ENCODE results near the gene GJA3.

DNA sequence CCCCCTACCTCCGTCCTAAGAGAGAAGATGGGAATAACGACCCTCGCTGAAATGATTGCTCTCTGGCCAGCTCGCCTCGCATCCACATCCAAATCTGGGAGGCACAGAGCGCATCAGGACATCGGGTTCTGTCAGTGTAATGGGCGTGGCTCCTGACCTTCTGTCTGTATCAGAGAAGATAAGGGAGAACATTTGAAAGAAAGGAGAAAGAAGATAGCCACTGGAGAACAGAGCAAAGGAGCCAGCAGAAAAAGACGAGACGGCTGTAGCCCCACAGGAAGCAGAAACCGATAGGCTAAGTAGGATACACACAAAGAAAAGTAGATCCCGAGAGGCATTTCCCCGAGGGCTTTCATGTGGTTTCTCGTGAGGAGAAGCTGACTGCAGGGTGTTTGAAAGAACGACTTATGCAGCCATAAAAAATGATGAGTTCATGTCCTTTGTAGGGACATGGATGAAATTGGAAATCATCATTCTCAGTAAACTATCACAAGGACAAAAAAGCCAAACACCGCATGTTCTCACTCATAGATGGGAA lies 45.9 kb upstream of the GJA3 start:
- TF ChIP-seq, protein P1, sequence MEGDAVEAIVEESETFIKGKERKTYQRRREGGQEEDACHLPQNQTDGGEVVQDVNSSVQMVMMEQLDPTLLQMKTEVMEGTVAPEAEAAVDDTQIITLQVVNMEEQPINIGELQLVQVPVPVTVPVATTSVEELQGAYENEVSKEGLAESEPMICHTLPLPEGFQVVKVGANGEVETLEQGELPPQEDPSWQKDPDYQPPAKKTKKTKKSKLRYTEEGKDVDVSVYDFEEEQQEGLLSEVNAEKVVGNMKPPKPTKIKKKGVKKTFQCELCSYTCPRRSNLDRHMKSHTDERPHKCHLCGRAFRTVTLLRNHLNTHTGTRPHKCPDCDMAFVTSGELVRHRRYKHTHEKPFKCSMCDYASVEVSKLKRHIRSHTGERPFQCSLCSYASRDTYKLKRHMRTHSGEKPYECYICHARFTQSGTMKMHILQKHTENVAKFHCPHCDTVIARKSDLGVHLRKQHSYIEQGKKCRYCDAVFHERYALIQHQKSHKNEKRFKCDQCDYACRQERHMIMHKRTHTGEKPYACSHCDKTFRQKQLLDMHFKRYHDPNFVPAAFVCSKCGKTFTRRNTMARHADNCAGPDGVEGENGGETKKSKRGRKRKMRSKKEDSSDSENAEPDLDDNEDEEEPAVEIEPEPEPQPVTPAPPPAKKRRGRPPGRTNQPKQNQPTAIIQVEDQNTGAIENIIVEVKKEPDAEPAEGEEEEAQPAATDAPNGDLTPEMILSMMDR (IDR thresholded peaks at IDR 0.05): no peak
- no peak for TF ChIP-seq EP300 (IDR thresholded peaks at IDR 0.05)
- no peak for TF ChIP-seq POLR2A (IDR thresholded peaks at IDR 0.05)

All from tibial nerve (tissue), 4 donors.